COR-L47 (cell line): ENCODE measurements around the gene FLII.
"Not testable (repeated sequence)": the region's sequence is repeated elsewhere in the genome, so short reads cannot be mapped to it uniquely, and the experiment has no call there.

Experiments
- DNase-seq: peaks from one replicate; lab custom pipeline; 2025; lab: John Stamatoyannopoulos, UW

The FLII gene

DNA sequence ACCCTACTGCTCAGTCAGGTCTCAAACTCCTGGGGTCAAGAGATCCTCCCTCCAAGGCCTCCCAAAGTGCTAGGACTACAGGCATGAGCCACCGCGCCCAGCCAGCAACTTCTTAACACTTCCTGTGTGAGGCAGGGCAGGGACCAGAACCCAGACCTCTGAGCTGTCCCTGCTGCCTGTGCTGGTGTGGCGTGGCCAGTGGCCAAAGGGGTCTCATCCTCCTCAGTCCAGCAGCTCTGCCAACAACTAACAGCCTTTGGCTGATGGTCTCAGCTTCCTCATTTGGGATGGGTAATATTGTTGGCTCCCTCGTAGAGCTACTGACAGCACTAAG, 34.5 kb downstream of the FLII start:
- no peak for DNase-seq

DNA sequence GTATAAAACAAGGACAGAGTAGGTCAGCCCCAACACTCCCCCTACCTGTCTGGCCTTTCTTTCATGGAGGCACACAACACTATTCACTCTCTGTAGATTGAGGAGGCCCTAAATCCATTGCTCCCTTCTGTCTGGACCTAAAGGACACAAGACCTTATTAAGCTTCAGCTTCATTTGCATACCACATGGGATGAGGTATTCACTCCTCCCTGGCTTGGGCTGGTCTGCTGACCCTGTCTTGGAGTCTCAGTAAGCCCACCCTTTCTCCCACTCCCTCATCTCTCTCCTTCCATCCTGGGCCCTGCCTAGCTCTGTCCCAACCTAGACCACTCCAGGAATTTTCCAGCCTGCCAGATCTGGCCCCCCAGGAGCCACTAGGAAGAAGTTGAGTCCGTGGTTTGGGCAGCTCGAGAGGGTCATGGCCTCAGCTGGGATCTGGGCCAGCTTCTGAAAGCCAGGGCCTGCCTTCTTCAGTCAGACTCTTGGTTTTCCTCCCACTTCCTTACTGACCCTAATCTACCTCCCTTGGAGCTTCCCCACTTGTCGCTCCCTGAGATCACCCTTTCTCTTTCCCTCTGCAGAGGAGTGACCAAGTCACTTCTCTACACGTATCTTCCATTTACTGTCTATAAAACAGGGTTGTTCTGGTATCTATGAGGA, 39.7 kb downstream of the FLII start:
- no peak for DNase-seq

DNA sequence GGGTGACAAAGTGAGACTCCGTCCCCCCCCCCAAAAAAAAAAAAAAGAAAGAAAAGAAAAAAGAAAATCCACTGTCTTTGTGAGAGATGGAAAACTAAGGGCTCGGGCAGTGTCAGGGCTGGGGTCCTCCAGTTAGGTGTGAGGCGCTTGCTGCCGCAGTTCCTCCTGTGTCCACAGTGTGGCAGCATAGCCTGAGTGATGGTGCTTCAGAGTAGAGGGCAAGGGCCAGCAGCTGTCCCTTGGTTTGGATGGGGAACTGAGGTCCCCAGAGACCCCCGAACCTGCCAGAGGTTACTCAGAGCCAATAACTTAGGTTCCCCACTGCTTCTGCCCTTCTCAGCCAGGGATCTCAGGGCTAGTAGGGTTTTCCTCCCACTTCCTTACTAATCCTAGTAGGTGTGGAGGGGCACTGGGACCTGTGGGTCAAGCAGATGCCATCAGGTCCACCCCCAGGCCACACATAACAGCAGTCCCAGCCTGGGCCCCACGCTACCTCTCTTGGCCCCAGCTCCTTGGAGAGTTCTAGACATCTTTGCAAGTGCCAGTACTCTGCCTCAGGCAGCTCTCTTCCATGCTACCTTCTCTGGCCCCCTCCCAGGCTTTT, 41.0 kb downstream of the FLII start:
- DNase-seq: no peak

DNA sequence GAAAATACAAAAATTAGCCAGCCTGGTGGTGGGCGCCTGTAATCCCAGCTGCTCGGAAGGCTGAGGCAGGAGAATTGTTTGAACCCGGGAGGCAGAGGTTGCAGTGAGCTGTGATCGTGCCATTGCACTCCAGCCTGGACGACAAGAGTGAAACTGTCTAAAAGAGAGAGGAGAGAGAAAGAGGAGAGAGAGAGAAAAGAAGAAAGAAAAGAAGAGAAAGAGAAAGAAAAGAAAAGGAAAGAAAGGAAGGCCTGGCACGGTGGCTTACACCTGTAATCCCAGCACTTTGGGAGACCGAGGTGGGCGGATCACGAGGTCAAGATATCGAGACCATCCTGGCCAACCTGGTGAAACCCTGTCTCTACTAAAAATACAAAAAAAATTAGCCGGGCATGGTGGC, 41.6 kb downstream of the FLII start:
- not testable (repeated sequence) for DNase-seq

DNA sequence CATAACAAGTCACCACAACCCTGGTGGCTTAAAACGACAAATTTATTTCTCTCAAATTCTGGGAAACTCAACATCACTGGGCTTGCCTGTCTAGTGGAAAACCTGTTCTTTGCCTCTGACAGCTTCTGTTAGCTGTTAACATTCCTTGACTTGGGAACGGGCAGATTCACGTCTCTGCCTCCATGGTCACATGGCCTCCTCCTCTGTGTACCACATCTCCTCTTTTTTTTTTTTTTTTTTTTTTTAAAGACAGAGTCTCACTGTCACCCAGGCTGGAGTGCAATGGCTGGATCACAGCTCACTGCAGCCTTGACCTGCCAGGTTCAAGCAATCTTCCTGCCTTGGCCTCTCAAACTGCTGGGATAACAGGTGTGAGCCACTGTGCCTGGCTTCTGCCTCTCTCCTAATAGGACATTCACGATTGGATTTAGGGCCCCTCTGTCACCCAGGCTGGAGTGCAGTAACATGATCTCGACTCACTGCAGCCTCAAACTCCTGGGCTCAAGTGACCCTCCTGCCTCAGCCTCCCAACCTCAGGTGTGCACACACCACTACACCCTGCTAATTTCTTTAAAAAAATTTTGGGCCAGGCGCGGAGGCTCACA, 44.8 kb downstream of the FLII start:
- no peak for DNase-seq

DNA sequence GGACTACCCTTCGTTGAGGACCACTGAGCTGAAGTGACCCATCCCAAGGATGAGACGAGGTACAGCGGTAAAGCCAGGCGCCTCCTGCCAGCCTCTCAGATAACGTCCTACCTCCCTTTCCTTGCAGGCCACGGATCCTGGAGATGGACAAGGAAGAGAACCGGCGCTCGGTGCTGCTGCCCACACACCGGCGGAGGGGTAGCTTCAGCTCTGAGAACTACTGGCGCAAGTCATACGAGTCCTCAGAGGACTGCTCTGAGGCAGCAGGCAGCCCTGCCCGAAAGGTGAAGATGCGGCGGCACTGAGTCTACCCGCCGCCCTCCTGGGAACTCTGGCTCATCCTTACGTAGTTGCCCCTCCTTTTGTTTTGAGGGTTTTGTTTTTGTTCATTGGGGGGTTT, 50.4 kb downstream of the FLII start:
- DNase-seq: no peak

DNA sequence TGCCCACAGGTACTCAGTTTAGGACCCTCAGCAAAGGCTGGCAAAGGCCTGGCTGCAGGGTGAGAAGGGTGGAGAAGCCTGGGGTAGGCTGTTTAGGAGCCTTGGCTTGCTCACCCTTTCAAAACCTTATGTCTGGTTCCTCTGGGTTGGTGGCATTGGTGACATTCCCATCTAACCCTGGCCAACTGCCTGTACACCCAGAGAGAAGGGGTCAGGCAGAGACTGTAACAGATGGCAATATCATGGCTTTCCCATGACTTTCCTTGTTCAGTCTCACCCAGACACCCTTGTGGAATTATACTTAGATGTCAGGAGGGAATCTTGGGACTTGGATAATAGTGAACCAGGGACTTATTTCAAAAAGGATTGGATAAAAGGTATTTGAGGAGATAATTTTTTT, 51.6 kb downstream of the FLII start:
- DNase-seq: no peak

DNA sequence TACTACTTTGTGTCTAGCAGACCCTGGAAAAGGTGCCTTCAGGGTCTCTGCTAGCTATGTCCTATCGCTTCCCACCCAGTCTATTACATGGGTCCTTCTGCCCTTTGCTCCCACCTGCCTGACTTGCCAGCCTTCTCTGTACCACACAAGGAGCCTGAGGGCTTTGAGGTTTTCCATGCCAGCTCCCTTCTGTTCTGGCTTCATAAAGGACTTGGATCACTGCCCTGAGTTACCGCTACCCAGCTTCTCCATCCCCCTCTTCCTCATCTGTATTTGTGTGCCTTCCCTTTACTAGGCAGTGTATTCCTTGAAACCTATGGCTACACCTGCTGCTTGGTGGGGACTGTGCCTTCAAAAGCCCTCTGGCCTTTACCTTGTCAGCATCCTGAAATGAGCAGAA, 52.7 kb downstream of the FLII start:
- no peak for DNase-seq

DNA sequence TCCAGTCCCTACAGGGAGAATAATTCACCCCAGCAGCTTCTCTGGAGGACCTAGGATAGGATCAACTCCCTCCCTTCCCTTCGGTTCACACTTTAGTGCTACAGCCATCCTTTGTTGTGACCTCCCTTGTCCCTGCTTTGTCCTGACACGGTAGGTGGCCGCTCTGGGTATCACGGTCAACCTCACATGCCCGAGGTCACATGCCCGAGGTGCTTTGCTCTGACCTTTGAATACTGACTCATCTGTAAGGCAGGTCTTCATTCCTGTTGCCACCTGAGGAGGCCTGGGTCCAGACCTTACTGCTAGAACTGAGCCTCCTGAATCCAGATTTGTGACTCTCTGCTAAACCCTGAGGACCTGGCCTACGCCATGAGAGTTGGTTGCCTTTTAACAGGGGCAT, 55.2 kb downstream of the FLII start:
- no peak for DNase-seq

DNA sequence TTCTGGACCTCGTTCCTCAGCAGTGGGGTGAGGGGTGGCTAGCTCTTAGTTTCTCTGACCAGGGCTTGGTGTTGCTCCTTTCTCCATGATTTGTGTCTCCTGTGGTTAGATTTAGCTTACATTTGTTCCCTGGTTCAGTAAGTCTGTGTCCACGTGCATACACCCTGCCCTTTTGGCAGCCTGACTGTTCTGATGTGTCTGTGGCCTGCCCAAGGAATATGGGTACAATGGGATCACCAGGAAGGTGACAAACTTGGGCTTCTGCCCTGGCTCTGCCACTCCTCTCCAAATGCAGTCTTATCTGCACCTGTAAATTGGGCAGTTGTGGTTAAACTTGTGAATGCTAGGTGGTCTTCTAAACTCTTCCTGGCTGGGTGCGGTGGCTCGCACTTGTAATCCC, 57.4 kb downstream of the FLII start:
- DNase-seq: no peak

DNA sequence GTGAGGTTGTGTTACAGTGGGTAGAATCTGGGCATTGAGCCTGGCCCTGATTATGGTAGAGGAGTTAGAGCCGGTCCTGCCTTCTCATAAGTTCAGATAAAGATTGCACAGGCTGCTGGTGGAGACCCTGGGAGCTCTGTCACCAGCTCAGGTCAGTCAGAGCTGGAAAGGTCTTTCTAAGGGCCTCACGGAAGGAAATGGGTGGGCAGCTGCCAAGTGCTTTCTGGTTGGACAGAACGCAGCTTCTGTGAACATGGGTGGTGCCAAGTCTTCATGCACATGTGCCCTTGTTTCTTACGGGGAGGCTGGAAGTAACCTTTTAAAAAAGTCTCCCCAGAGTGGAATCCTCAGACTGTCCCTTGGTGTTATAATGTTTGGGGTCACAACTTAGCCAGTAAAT, 60.0 kb downstream of the FLII start:
- no peak for DNase-seq

DNA sequence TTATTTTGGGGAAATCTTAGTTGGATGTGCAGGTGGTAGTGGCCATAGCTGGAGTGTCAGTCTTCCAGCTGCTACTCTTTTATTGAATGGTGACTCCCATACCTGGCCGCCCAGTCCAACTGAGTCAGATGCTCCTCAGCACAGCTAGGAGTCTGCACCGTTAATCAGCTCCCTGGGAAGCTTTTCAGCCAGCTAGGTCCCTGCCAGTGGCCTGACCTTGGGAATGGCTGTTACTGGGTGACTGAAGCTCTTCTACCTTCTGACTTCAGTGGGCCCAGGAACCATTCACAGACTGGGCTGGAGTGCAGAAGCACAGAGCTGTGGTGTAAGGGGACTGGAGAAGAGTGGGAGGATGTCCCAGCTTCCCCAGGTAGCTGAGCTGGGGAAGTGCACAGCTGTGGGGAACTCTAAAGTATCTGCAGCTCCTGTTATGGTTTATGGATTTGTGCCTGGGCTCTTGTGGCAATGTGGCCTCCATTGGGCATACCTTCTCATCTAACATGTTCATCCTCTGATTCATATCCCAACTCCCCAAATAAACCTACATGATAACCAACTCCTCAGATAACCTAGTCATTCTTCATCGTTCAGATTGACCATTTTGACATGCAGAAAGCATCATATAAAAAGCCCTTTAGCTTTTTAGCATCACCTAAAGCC, 60.9 kb downstream of the FLII start:
- no peak for DNase-seq

DNA sequence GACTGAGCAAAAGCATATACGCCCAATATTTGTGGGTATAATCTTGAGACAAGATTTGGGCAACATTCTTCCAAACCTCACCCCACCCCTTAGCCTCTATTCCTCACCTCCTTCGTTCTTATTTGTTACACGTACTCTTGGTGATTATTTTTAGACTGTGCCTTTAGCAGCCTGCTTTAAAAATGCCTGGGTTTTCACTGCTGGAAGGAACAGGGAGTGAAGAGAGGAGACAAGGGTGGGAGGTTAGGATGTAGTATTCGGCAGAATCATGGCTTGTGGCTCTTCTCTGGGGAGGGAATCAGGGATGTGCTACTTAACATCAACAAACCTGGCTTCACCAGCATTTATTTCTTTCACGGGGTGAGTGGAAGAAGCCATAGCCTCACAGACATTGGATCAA, 63.3 kb downstream of the FLII start:
- DNase-seq: no peak
